ENCODE results near the gene CPED1. TPM values are rescaled to one million over a fixed set of nuclear protein-coding genes. Genes with fewer than 3 reads are reported as not detected.

CPED1 gene
- total RNA-seq, 1 experiment from 2014 or later = 0.39 TPM

GRCh38 chr7:121235201-121235600 is 246.7 kb downstream of the CPED1 start:
- POLR2A ChIA-PET = no interaction called here
- CTCF ChIA-PET = no interaction called here
- no TSS peak for BruUV-seq (replicated peaks)
- no peak overlapping the region for H3K4me3 ChIP-seq (ENCODE audit: low read depth in 2 of 2, low read length in 2 of 2)
- H3K9me3 ChIP-seq (ENCODE audit: control insufficient read depth, insufficient read depth, low read depth, low read length) = no peaks in the 10 kb centered on the region
- no peak overlapping the region for H3K27ac ChIP-seq (ENCODE audit: low read length)
- DNase-seq (ENCODE audit: low read depth, low spot score) (no peak), ATAC-seq (no peak)
- no peaks in the 10 kb centered on the region for H3K27me3 ChIP-seq (ENCODE audit: control insufficient read depth, insufficient read depth, low read length)
- in situ Hi-C loops (cut with HindIII; ENCODE audit: low pct_unique_long_range_greater_than_20kb, low sequenced_read_pairs) = no loop called here
- no peaks in the 10 kb centered on the region for H3K36me3 ChIP-seq (ENCODE audit: control insufficient read depth, insufficient read depth, low read length)
- H3K4me1 ChIP-seq (ENCODE audit: control insufficient read depth, insufficient read depth, low read length) = no peaks in the 10 kb centered on the region
- intact Hi-C loops (cut with micrococcal nuclease; ENCODE audit: unreplicated experiment) = no loop called here
- no peak for TF ChIP-seq CTCF (IDR thresholded peaks at IDR 0.05)

GRCh38 chr7:121237601-121238000 is 249.1 kb downstream of the CPED1 start:
- Histone ChIP-seq H3K4me3 (ENCODE audit: low read depth in 2 of 2, low read length in 2 of 2) (no peak overlapping the region), H3K36me3 (ENCODE audit: control insufficient read depth, insufficient read depth, low read length) (no peaks in the 10 kb centered on the region), H3K27ac (ENCODE audit: low read length) (no peak overlapping the region), H3K9me3 (ENCODE audit: control insufficient read depth, insufficient read depth, low read depth, low read length) (no peaks in the 10 kb centered on the region), H3K27me3 (ENCODE audit: control insufficient read depth, insufficient read depth, low read length) (no peaks in the 10 kb centered on the region), H3K4me1 (ENCODE audit: control insufficient read depth, insufficient read depth, low read length) (no peaks in the 10 kb centered on the region)
- ATAC-seq (no peak), DNase-seq (ENCODE audit: low read depth, low spot score) (no peak)
- POLR2A ChIA-PET = no interaction called here
- in situ Hi-C loops (cut with HindIII; ENCODE audit: low pct_unique_long_range_greater_than_20kb, low sequenced_read_pairs) = no loop called here
- intact Hi-C loops (cut with micrococcal nuclease; ENCODE audit: unreplicated experiment) = no loop called here
- no TSS peak for BruUV-seq (replicated peaks)
- CTCF ChIA-PET = no interaction called here
- TF ChIP-seq POLR2AphosphoS5 (IDR thresholded peaks at IDR 0.05; ENCODE audit: low read depth, low read length) (no peak), SIN3A (IDR thresholded peaks at IDR 0.05; ENCODE audit: borderline replicate concordance, insufficient read depth, low read depth, low read length) (no peak), REST (IDR thresholded peaks at IDR 0.05; ENCODE audit: insufficient read depth in 1 of 2, low read depth in 2 of 2, low read length in 1 of 2) (no peak), TCF7L2 (IDR thresholded peaks at IDR 0.05; ENCODE audit: low read depth, low read length) (no peak), CTCF (IDR thresholded peaks at IDR 0.05) (no peak)
